ENCODE measurements around the gene GAS1. TPM values are rescaled to one million over a fixed set of nuclear protein-coding genes. Genes with fewer than 3 reads are reported as not detected.

The GAS1 gene
- total RNA-seq, 1 donor from 2014 or later = 11.2 TPM

DNA sequence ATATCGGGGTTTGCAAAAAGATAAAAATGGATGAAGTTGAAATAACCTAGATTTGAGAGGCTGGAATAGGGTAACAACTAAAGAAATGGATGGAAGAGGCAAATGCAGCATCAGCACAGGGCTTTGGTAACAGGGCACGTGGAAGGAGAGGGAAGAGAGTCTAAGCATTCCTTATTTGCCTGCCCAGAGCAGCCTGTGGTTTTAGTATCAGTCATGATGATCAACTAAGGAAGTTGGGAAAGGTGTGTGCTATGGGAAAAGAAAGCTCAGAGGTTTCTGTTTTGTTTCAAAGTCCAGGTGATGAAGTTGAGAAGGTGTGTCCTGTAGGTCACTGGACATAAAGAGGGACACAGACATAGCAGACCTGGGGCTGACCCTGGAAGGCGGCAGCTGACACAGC lies 28.8 kb downstream of the GAS1 start:
- H3K27me3 Mint-ChIP-seq (ENCODE audit: unreplicated experiment) = peaks cover 2% of the 10 kb centered on the region
- no peak overlapping the region for H3K27ac Mint-ChIP-seq (ENCODE audit: unreplicated experiment)
- no peak for DNase-seq (ENCODE audit: low spot score)
- H3K36me3 Mint-ChIP-seq (ENCODE audit: low read depth, unreplicated experiment) = no peaks in the 10 kb centered on the region
- no peak overlapping the region for H3K4me3 Mint-ChIP-seq (ENCODE audit: unreplicated experiment)
- TF ChIP-seq, protein P1, sequence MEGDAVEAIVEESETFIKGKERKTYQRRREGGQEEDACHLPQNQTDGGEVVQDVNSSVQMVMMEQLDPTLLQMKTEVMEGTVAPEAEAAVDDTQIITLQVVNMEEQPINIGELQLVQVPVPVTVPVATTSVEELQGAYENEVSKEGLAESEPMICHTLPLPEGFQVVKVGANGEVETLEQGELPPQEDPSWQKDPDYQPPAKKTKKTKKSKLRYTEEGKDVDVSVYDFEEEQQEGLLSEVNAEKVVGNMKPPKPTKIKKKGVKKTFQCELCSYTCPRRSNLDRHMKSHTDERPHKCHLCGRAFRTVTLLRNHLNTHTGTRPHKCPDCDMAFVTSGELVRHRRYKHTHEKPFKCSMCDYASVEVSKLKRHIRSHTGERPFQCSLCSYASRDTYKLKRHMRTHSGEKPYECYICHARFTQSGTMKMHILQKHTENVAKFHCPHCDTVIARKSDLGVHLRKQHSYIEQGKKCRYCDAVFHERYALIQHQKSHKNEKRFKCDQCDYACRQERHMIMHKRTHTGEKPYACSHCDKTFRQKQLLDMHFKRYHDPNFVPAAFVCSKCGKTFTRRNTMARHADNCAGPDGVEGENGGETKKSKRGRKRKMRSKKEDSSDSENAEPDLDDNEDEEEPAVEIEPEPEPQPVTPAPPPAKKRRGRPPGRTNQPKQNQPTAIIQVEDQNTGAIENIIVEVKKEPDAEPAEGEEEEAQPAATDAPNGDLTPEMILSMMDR (IDR thresholded peaks at IDR 0.05; ENCODE audit: unreplicated experiment) = no peak
- H3K9me3 Mint-ChIP-seq (ENCODE audit: unreplicated experiment) = no peaks in the 10 kb centered on the region
- H3K4me1 Mint-ChIP-seq (ENCODE audit: unreplicated experiment) = no peaks in the 10 kb centered on the region

DNA sequence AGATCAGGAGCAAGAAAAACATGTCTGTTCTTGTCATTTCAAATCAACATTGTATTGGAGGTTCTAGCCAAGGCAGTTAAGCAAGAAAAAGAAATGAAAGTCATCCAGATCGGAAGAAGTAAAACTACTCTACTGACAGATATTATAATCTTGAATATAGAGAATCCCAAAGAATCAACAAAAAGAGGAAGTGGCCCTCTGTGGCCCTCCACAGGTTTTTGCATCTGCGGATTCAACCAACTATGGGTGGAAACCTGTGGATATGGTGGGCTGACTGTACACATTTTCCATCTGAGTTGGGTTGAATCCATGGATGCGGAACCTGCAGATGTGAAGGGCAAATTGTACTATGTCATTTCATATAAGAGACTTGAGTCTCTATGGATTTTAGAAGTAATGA lies 35.1 kb downstream of the GAS1 start:
- H3K36me3 Mint-ChIP-seq (ENCODE audit: low read depth, unreplicated experiment) = peaks cover 3% of the 10 kb centered on the region
- no peak overlapping the region for H3K4me3 Mint-ChIP-seq (ENCODE audit: unreplicated experiment)
- H3K4me1 Mint-ChIP-seq (ENCODE audit: unreplicated experiment) = no peaks in the 10 kb centered on the region
- TF ChIP-seq, protein P1 (IDR thresholded peaks at IDR 0.05; ENCODE audit: unreplicated experiment) = no peak
- no peak overlapping the region for H3K27ac Mint-ChIP-seq (ENCODE audit: unreplicated experiment)
- peaks cover 10% of the 10 kb centered on the region for H3K9me3 Mint-ChIP-seq (ENCODE audit: unreplicated experiment)
- no peak for DNase-seq (ENCODE audit: low spot score)
- no peaks in the 10 kb centered on the region for H3K27me3 Mint-ChIP-seq (ENCODE audit: unreplicated experiment)

DNA sequence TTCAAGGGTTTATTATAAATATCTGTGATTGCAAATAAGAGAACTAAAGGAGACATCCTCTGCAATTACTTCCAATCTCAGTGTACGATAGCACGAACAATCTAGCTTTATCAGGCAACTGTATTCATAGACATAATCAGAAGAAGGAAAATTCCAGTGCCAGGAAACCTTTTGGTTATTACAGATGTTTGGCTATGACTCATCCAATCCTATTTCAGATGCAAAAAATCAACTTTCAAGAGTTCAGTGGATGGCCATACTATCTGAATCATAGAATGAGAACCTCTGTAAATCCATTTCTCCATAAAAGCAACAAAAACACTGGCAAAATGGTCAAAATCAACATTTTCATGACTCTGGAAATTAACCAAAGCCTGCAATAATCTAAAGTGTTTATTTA lies 37.9 kb downstream of the GAS1 start:
- peaks cover 10% of the 10 kb centered on the region for H3K9me3 Mint-ChIP-seq (ENCODE audit: unreplicated experiment)
- no peak for DNase-seq (ENCODE audit: low spot score)
- no peak overlapping the region for H3K27ac Mint-ChIP-seq (ENCODE audit: unreplicated experiment)
- no peaks in the 10 kb centered on the region for H3K4me1 Mint-ChIP-seq (ENCODE audit: unreplicated experiment)
- H3K4me3 Mint-ChIP-seq (ENCODE audit: unreplicated experiment) = no peak overlapping the region
- TF ChIP-seq, protein P1 (IDR thresholded peaks at IDR 0.05; ENCODE audit: unreplicated experiment) = no peak
- peaks cover 3% of the 10 kb centered on the region for H3K36me3 Mint-ChIP-seq (ENCODE audit: low read depth, unreplicated experiment)
- H3K27me3 Mint-ChIP-seq (ENCODE audit: unreplicated experiment) = no peaks in the 10 kb centered on the region

DNA sequence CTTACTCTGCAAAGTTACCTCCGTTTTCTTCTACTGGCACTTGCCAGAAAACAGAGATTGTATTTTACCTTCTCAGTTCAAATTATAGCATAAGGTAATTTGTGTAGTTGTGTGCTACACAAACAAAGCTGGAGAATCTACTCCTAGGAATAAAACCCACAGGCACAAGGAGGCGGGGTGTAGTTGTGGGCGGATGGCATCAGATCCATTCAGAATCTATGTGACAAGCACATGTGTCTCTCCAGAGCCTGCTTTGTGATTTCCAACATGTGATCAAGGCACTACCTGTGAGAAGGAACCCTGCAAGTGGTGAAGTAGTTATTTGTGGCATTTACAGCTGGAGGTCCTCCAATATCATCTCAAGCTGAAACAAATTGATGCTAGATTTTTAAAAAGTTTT lies 39.0 kb downstream of the GAS1 start:
- peaks cover 6% of the 10 kb centered on the region for H3K4me1 Mint-ChIP-seq (ENCODE audit: unreplicated experiment)
- H3K9me3 Mint-ChIP-seq (ENCODE audit: unreplicated experiment) = peaks cover 10% of the 10 kb centered on the region
- H3K27me3 Mint-ChIP-seq (ENCODE audit: unreplicated experiment) = no peaks in the 10 kb centered on the region
- H3K27ac Mint-ChIP-seq (ENCODE audit: unreplicated experiment) = no peak overlapping the region
- no peak overlapping the region for H3K4me3 Mint-ChIP-seq (ENCODE audit: unreplicated experiment)
- peaks cover 3% of the 10 kb centered on the region for H3K36me3 Mint-ChIP-seq (ENCODE audit: low read depth, unreplicated experiment)
- DNase-seq (ENCODE audit: low spot score) = no peak
- TF ChIP-seq, protein P1 (IDR thresholded peaks at IDR 0.05; ENCODE audit: unreplicated experiment) = no peak

DNA sequence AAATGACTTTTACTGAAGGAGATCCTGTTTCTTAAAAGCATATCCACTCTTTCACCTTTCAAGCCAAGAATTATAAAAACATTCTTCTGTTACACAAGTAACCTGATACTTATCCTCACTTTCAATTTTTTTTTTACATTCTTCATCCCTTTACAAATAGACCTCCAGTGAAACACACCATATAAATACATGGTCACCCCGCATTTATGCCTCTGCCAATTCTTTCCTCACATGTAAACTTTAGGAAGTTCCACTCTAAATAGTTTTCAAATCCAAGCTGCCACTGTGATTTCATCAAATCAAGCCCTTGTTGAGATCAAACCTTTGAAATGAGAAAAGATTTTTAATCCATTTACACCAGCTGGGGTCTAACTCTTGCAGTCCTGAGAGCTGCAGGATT lies 40.0 kb downstream of the GAS1 start:
- H3K36me3 Mint-ChIP-seq (ENCODE audit: low read depth, unreplicated experiment) = peaks cover 3% of the 10 kb centered on the region
- TF ChIP-seq, protein P1 (IDR thresholded peaks at IDR 0.05; ENCODE audit: unreplicated experiment) = no peak
- peaks cover 8% of the 10 kb centered on the region for H3K4me1 Mint-ChIP-seq (ENCODE audit: unreplicated experiment)
- H3K27ac Mint-ChIP-seq (ENCODE audit: unreplicated experiment) = no peak overlapping the region
- H3K27me3 Mint-ChIP-seq (ENCODE audit: unreplicated experiment) = no peaks in the 10 kb centered on the region
- no peak overlapping the region for H3K4me3 Mint-ChIP-seq (ENCODE audit: unreplicated experiment)
- H3K9me3 Mint-ChIP-seq (ENCODE audit: unreplicated experiment) = peaks cover 10% of the 10 kb centered on the region
- no peak for DNase-seq (ENCODE audit: low spot score)
